H1 (cell line): ENCODE measurements around the gene SLC39A2. TPM values are rescaled to one million over a fixed set of nuclear protein-coding genes. Genes with fewer than 3 reads are reported as not detected.

ENCODE experiments used
- CBX5 ChIP-seq: fragments of 300-800, 300-1000 bp; sonication (generic); IDR thresholded peaks from 2 replicates; pipeline ENCODE4 v1.7.1; 2016; ENCODE audit warnings: antibody characterized with exemption, low read length, low read depth
- CBX8 ChIP-seq: fragments of 300-800, 300-1000 bp; sonication (generic); IDR thresholded peaks from 2 replicates; pipeline ENCODE4 v1.7.1; 2016; ENCODE audit warnings: low read depth, low read length, borderline replicate concordance
- CEBPB ChIP-seq: IDR thresholded peaks from 2 replicates; pipeline ENCODE4 v1.6.1; 2012; ENCODE audit warnings: low read depth, low read length
- CHD1 ChIP-seq: IDR thresholded peaks from 2 replicates; pipeline ENCODE4 v1.6.1; 2012; ENCODE audit warnings: low read depth, low read length, improper control_type of control experiment
- EZH2 ChIP-seq: fragments of 200-600 bp; sonication (generic); IDR thresholded peaks from 2 replicates; pipeline ENCODE4 v1.7.1; 2012; ENCODE audit warnings: low read depth, mild to moderate bottlenecking, moderate library complexity, low read length, inconsistent platforms; ENCODE audit not compliant: severe bottlenecking
- GTF2F1 ChIP-seq: IDR thresholded peaks from 2 replicates; pipeline ENCODE4 v1.6.1; 2012; ENCODE audit warnings: low read depth, low read length, improper control_type of control experiment, borderline replicate concordance
- HDAC2 ChIP-seq, 2 experiments: fragments of 300-600 bp in 1 of 2; sonication (generic) in 1 of 2; IDR thresholded peaks; 2 replicates each; pipeline ENCODE4 v1.6.1; 2011 to 2012; ENCODE audit warnings: low read depth in 2 of 2, low read length in 2 of 2, mild to moderate bottlenecking in 2 of 2, moderate library complexity in 2 of 2, borderline replicate concordance in 1 of 2, inconsistent platforms in 1 of 2
- JUN ChIP-seq: IDR thresholded peaks from 2 replicates; pipeline ENCODE4 v1.6.1; 2011; ENCODE audit warnings: low read depth, mild to moderate bottlenecking, improper control_type of control experiment, low read length
- KDM1A ChIP-seq: fragments of 200-600, 300-600 bp; sonication (generic); IDR thresholded peaks from 2 replicates; pipeline ENCODE4 v1.7.1; 2016; ENCODE audit warnings: mild to moderate bottlenecking, low read length, borderline replicate concordance
- KDM5A ChIP-seq: fragments of 200-600 bp; IDR thresholded peaks from 2 replicates; pipeline ENCODE4 v1.7.1; 2012; ENCODE audit warnings: mild to moderate bottlenecking, low read length, inconsistent platforms, mixed read lengths
- NANOG ChIP-seq: IDR thresholded peaks from 2 replicates; pipeline ENCODE4 v1.6.1; 2011; ENCODE audit warnings: low read length, low read depth, mild to moderate bottlenecking, inconsistent platforms; ENCODE audit not compliant: insufficient read depth, poor library complexity, severe bottlenecking
- PHF8 ChIP-seq: fragments of 200-600 bp; sonication (generic); conservative IDR thresholded peaks from 2 replicates; pipeline ENCODE4 v1.7.1; 2012; ENCODE audit warnings: low read depth, mild to moderate bottlenecking, inconsistent platforms, low read length, moderate library complexity
- POLR2A ChIP-seq, 2 experiments: IDR thresholded peaks; 1 replicate in 1 of 2; 2 replicates in 1 of 2; pipeline ENCODE4 v1.6.1; 2011; ENCODE audit warnings: low read depth in 2 of 2, low read length in 2 of 2, mild to moderate bottlenecking in 2 of 2; ENCODE audit errors: control extremely low read depth in 1 of 2
- RBBP5 ChIP-seq: IDR thresholded peaks from 2 replicates; pipeline ENCODE4 v1.7.1; 2012; ENCODE audit warnings: low read depth, mild to moderate bottlenecking, inconsistent platforms, low read length, moderate library complexity, borderline replicate concordance
- RXRA ChIP-seq: IDR thresholded peaks from 2 replicates; pipeline ENCODE4 v1.6.1; 2011; ENCODE audit warnings: low read depth, mild to moderate bottlenecking, low read length, moderate library complexity; ENCODE audit not compliant: insufficient read depth
- SAP30 ChIP-seq: fragments of 300-600 bp; sonication (generic); IDR thresholded peaks from 2 replicates; pipeline ENCODE4 v1.7.1; 2012; ENCODE audit warnings: low read length, moderate library complexity, mild to moderate bottlenecking, inconsistent platforms; ENCODE audit not compliant: insufficient read depth, insufficient replicate concordance
- SIRT6 ChIP-seq: IDR thresholded peaks from one replicate; pipeline ENCODE4 v1.7.1; 2012; ENCODE audit warnings: low read length, inconsistent platforms
- SIX5 ChIP-seq: IDR thresholded peaks from 2 replicates; pipeline ENCODE4 v1.6.1; 2011; ENCODE audit warnings: mild to moderate bottlenecking, low read depth, low read length
- SP1 ChIP-seq: IDR thresholded peaks from 2 replicates; pipeline ENCODE4 v1.6.1; 2011; ENCODE audit warnings: low read depth, low read length
- TAF7 ChIP-seq: optimal IDR thresholded peaks from 2 replicates; pipeline ENCODE3; 2011; ENCODE audit warnings: low read depth, mild to moderate bottlenecking, inconsistent platforms, low read length, moderate library complexity, borderline replicate concordance
- TBP ChIP-seq: IDR thresholded peaks from 2 replicates; pipeline ENCODE4 v1.6.1; 2011; ENCODE audit warnings: low read depth, low read length, improper control_type of control experiment
- TCF12 ChIP-seq: IDR thresholded peaks from 2 replicates; pipeline ENCODE4 v1.6.1; 2011; ENCODE audit warnings: low read depth, mild to moderate bottlenecking, low read length
- polyA plus RNA-seq, 7 experiments: library from polyadenylated mRNA; depleted of rRNA in 3 of 7; stranded (reverse) in 5 of 7; unstranded in 2 of 7; fragments of >200 nt in 5 of 7; fragments of 200-250 nt in 2 of 7; gene quantifications; 1 replicate in 5 of 7; 2 replicates in 1 of 7; 4 replicates in 1 of 7; pipeline versions ENCODE4 v1.2.1 to v1.2.3, GENCODE V29; 2011 to 2013; ENCODE audit warnings: missing spikeins in 2 of 7, mixed read lengths in 2 of 7
- total RNA-seq: library from RNA; stranded (reverse); fragmentation: NEBNext Ultra II Directional; extraction: Animal tissue kit (Norgen Biotek cat#: 25700); gene quantifications from 2 replicates; pipeline ENCODE4 v1.2.1, GENCODE V29; 2021
- TF ChIP-seq, protein P1 (sequence below): IDR thresholded peaks from 2 replicates; pipeline ENCODE4 v1.6.1; 2011; ENCODE audit warnings: low read length, improper control_type of control experiment

The SLC39A2 gene
- total and polyA plus RNA-seq, 2 of the 8 experiments (the other 6 are each of a cell fraction or from before 2014, with no cell fraction given), result 0.14 to 0.22 TPM

DNA sequence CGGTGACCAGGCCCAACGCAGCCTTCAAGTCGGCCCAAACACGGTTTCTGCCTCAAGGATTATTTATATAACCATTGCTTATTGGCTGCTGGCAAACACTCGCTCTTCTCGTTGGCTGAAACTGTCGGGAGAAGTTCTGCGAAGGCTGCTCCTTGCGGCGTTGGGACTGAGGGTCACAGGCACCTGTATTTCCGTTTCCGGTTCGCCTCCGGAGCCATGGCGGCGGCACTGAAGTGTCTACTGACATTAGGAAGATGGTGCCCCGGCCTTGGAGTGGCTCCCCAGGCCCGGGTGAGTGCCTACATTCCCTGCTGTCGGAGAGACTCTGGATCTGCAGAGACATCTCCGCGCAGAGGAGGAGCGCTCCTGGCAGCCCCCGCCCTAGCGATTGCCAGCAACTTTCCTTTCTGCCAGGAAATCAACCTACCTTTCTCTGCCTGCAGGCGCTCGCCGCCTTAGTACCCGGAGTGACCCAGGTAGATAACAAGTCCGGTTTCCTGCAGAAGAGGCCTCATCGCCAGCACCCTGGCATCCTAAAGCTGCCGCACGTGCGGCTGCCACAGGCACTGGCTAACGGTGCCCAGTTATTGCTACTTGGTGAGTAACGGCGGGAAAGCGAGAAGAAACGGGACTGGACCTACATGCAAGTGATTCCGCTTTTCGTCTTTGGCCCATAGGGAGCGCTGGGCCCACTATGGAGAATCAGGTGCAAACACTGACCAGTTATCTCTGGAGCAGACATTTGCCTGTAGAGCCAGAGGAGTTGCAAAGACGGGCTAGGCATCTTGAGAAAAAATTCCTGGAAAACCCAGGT lies 9.1 kb upstream of the SLC39A2 start, which contains the start of gene METTL17 (continued):
- TF ChIP-seq RXRA, result no peak
- TF ChIP-seq JUN, result no peak
- no peak for TF ChIP-seq TAF7
- no peak for TF ChIP-seq CEBPB
- TF ChIP-seq SAP30, result peak; percentile 97
- no peak for TF ChIP-seq RBBP5
- 0 out of 2 replicates have a peak, but pooled peaks have one; percentile 5 for TF ChIP-seq GTF2F1
- no peak for TF ChIP-seq NANOG
- TF ChIP-seq, protein P1, sequence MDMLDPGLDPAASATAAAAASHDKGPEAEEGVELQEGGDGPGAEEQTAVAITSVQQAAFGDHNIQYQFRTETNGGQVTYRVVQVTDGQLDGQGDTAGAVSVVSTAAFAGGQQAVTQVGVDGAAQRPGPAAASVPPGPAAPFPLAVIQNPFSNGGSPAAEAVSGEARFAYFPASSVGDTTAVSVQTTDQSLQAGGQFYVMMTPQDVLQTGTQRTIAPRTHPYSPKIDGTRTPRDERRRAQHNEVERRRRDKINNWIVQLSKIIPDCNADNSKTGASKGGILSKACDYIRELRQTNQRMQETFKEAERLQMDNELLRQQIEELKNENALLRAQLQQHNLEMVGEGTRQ, result no peak
- no peak for TF ChIP-seq TCF12
- TF ChIP-seq CHD1, result no peak
- TF ChIP-seq CBX5, result no peak
- TF ChIP-seq KDM5A, result peak; percentile 87
- TF ChIP-seq HDAC2 (IDR thresholded peaks at IDR 0.05; ENCODE audit: borderline replicate concordance in 1 of 2, low read depth in 2 of 2, low read length in 2 of 2), result peak in 1 of 2 experiments; percentile 86; a peak in 2 of 4 replicates
- peak in 1 of 2 experiments; percentile 83; a peak in 2 of 3 replicates for TF ChIP-seq POLR2A (IDR thresholded peaks at IDR 0.05; ENCODE audit: control extremely low read depth in 1 of 2, low read depth in 2 of 2, low read length in 2 of 2)
- no peak for TF ChIP-seq CBX8
- TF ChIP-seq EZH2, result no peak
- TF ChIP-seq SIRT6, result no peak
- peak; percentile 73 for TF ChIP-seq PHF8
- TF ChIP-seq SP1, result peak; percentile 98
- TF ChIP-seq TBP, result peak; percentile 18; the same call in 1 of the 2 replicates
- TF ChIP-seq SIX5, result peak; percentile 58
- peak; percentile 43; the same call in 1 of the 2 replicates for TF ChIP-seq KDM1A
